ENCODE measurements around the gene APMAP.
A peak's percentile ranks its signal among the peaks of the same experiment; 100 is the strongest.

APMAP gene

DNA sequence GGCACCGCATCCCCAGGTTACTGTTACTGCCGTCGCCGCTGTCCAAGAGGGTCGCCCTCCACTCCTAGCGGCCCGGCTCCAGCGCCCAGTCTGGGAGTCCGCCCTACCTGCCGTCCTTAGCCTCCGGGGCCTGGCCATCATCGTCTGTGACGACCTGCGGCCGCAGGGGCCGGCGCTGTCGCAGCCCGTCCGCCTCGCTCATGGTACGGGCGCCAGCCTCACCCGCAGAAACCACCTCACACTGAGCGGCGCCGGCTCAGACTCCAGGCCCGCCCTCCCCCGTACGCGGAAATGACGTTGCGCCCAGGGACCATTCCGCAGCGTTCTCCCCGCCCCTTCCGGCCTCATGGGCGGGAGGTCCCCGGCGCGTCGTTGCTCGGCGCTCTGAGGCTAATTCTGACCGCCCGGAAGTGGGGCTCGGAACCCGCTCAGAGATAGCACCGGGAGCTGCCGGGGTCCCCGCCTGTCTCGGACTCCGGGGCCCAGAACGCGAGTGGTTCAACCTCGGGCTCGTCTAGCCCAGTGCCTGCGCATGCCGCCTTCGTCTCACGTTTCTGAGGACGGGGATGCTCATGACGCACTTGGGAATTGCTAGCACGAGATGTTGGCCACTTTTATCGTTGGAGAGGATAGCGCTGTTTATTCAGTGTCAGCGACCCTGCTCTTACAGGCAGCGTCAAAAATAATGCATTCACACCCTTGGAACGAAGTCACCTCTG, at the start of gene APMAP (continued):
- TF ChIP-seq ZNF391 (tag by site-specific recombination; IDR thresholded peaks at IDR 0.05; ENCODE audit: borderline replicate concordance, low read depth): 0 out of 2 replicates have a peak, but pooled peaks have one; percentile 12
- no peak for TF ChIP-seq HOXC10 (CRISPR knock-in tag; IDR thresholded peaks at IDR 0.05)
- no peak for TF ChIP-seq ZNF621 (tag by site-specific recombination; IDR thresholded peaks at IDR 0.05)
- peak; percentile 46 for TF ChIP-seq ZIC2 (tag by site-specific recombination; IDR thresholded peaks at IDR 0.05)
- TF ChIP-seq, protein P1, sequence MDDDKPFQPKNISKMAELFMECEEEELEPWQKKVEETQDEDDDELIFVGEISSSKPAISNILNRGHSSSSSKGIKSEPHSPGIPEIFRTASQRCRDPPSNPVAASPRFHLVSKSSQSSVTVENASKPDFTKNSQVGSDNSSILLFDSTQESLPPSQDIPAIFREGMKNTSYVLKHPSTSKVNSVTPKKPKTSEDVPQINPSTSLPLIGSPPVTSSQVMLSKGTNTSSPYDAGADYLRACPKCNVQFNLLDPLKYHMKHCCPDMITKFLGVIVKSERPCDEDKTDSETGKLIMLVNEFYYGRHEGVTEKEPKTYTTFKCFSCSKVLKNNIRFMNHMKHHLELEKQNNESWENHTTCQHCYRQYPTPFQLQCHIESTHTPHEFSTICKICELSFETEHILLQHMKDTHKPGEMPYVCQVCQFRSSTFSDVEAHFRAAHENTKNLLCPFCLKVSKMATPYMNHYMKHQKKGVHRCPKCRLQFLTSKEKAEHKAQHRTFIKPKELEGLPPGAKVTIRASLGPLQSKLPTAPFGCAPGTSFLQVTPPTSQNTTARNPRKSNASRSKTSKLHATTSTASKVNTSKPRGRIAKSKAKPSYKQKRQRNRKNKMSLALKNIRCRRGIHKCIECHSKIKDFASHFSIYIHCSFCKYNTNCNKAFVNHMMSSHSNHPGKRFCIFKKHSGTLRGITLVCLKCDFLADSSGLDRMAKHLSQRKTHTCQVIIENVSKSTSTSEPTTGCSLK (tag by site-specific recombination; IDR thresholded peaks at IDR 0.05): no peak
- TF ChIP-seq, protein P2, sequence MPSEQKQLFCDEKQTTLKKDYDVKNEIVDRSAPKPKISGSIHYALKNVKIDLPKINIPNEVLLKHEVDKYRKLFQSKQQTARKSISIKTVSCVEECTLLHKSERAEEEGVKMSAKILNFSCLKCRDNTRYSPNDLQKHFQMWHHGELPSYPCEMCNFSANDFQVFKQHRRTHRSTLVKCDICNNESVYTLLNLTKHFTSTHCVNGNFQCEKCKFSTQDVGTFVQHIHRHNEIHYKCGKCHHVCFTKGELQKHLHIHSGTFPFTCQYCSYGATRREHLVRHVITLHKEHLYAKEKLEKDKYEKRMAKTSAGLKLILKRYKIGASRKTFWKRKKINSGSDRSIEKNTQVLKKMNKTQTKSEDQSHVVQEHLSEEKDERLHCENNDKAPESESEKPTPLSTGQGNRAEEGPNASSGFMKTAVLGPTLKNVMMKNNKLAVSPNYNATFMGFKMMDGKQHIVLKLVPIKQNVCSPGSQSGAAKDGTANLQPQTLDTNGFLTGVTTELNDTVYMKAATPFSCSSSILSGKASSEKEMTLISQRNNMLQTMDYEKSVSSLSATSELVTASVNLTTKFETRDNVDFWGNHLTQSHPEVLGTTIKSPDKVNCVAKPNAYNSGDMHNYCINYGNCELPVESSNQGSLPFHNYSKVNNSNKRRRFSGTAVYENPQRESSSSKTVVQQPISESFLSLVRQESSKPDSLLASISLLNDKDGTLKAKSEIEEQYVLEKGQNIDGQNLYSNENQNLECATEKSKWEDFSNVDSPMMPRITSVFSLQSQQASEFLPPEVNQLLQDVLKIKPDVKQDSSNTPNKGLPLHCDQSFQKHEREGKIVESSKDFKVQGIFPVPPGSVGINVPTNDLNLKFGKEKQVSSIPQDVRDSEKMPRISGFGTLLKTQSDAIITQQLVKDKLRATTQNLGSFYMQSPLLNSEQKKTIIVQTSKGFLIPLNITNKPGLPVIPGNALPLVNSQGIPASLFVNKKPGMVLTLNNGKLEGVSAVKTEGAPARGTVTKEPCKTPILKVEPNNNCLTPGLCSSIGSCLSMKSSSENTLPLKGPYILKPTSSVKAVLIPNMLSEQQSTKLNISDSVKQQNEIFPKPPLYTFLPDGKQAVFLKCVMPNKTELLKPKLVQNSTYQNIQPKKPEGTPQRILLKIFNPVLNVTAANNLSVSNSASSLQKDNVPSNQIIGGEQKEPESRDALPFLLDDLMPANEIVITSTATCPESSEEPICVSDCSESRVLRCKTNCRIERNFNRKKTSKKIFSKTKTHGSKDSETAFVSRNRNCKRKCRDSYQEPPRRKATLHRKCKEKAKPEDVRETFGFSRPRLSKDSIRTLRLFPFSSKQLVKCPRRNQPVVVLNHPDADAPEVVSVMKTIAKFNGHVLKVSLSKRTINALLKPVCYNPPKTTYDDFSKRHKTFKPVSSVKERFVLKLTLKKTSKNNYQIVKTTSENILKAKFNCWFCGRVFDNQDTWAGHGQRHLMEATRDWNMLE (tag by site-specific recombination; conservative IDR thresholded peaks at IDR 0.05; ENCODE audit: low read depth): peak; percentile 67
- TF ChIP-seq ZFP69B (tag by site-specific recombination; IDR thresholded peaks at IDR 0.05): 0 out of 2 replicates have a peak, but pooled peaks have one; percentile 7
- no peak for TF ChIP-seq ZNF514 (tag by site-specific recombination; IDR thresholded peaks at IDR 0.05)
- TF ChIP-seq ZNF223 (tag by site-specific recombination; IDR thresholded peaks at IDR 0.05): peak; percentile 74; the same call in 1 of the 2 replicates
- TF ChIP-seq, protein P3, sequence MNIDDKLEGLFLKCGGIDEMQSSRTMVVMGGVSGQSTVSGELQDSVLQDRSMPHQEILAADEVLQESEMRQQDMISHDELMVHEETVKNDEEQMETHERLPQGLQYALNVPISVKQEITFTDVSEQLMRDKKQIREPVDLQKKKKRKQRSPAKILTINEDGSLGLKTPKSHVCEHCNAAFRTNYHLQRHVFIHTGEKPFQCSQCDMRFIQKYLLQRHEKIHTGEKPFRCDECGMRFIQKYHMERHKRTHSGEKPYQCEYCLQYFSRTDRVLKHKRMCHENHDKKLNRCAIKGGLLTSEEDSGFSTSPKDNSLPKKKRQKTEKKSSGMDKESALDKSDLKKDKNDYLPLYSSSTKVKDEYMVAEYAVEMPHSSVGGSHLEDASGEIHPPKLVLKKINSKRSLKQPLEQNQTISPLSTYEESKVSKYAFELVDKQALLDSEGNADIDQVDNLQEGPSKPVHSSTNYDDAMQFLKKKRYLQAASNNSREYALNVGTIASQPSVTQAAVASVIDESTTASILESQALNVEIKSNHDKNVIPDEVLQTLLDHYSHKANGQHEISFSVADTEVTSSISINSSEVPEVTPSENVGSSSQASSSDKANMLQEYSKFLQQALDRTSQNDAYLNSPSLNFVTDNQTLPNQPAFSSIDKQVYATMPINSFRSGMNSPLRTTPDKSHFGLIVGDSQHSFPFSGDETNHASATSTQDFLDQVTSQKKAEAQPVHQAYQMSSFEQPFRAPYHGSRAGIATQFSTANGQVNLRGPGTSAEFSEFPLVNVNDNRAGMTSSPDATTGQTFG (tag by site-specific recombination; IDR thresholded peaks at IDR 0.05; ENCODE audit: borderline replicate concordance): no peak
- no peak for TF ChIP-seq ZNF785 (tag by site-specific recombination; IDR thresholded peaks at IDR 0.05)
- TF ChIP-seq, protein P4, sequence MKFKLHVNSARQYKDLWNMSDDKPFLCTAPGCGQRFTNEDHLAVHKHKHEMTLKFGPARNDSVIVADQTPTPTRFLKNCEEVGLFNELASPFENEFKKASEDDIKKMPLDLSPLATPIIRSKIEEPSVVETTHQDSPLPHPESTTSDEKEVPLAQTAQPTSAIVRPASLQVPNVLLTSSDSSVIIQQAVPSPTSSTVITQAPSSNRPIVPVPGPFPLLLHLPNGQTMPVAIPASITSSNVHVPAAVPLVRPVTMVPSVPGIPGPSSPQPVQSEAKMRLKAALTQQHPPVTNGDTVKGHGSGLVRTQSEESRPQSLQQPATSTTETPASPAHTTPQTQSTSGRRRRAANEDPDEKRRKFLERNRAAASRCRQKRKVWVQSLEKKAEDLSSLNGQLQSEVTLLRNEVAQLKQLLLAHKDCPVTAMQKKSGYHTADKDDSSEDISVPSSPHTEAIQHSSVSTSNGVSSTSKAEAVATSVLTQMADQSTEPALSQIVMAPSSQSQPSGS (tag by site-specific recombination; IDR thresholded peaks at IDR 0.05; ENCODE audit: low read depth): 0 out of 2 replicates have a peak, but pooled peaks have one; percentile 2
- TF ChIP-seq, protein P5, sequence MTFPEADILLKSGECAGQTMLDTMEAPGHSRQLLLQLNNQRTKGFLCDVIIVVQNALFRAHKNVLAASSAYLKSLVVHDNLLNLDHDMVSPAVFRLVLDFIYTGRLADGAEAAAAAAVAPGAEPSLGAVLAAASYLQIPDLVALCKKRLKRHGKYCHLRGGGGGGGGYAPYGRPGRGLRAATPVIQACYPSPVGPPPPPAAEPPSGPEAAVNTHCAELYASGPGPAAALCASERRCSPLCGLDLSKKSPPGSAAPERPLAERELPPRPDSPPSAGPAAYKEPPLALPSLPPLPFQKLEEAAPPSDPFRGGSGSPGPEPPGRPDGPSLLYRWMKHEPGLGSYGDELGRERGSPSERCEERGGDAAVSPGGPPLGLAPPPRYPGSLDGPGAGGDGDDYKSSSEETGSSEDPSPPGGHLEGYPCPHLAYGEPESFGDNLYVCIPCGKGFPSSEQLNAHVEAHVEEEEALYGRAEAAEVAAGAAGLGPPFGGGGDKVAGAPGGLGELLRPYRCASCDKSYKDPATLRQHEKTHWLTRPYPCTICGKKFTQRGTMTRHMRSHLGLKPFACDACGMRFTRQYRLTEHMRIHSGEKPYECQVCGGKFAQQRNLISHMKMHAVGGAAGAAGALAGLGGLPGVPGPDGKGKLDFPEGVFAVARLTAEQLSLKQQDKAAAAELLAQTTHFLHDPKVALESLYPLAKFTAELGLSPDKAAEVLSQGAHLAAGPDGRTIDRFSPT (tag by site-specific recombination; IDR thresholded peaks at IDR 0.05): peak; percentile 91

All from HEK293 (cell line).